HepG2 (cell line): ENCODE results near the gene PRCD. TPM values are rescaled to one million over a fixed set of nuclear protein-coding genes. Genes with fewer than 3 reads are reported as not detected.

Experiments
- CHD4 ChIP-seq: fragments of 200-600 bp; sonication (generic); IDR thresholded peaks from 2 replicates; pipeline ENCODE4 v1.7.0; 2017; ENCODE audit warnings: mild to moderate bottlenecking, low read length, borderline replicate concordance
- EED ChIP-seq: sonication (generic); formaldehyde crosslinking; IDR thresholded peaks from 2 replicates; pipeline ENCODE4 v1.5.0; 2020; ENCODE audit warnings: mild to moderate bottlenecking, missing genetic modification reagents
- KLF6 ChIP-seq: IDR thresholded peaks from 2 replicates; pipeline ENCODE4 v1.8.0; 2016; ENCODE audit warnings: missing biosample characterization, missing genetic modification reagents
- MED13 ChIP-seq: sonication (generic); formaldehyde crosslinking; IDR thresholded peaks from 2 replicates; pipeline ENCODE4 v1.5.0; 2020; ENCODE audit warnings: missing genetic modification reagents
- NFE2L1 ChIP-seq: sonication (generic); formaldehyde crosslinking; IDR thresholded peaks from 2 replicates; pipeline ENCODE4 v1.4.0; 2020; ENCODE audit warnings: missing genetic modification reagents, mild to moderate bottlenecking, borderline replicate concordance
- SNRNP70 ChIP-seq: fragments of 200-400 bp; formaldehyde crosslinking; IDR thresholded peaks from 2 replicates; pipeline ENCODE4 v1.6.1; 2017; ENCODE audit warnings: mild to moderate bottlenecking, low read depth, low read length, moderate library complexity
- SP140L ChIP-seq: sonication (generic); formaldehyde crosslinking; IDR thresholded peaks from 2 replicates; pipeline ENCODE4 v1.4.0; 2020; ENCODE audit warnings: missing genetic modification reagents, borderline replicate concordance
- TBX2 ChIP-seq: sonication (generic); formaldehyde crosslinking; IDR thresholded peaks from 2 replicates; pipeline ENCODE4 v1.5.0; 2020; ENCODE audit warnings: missing genetic modification reagents, mild to moderate bottlenecking, borderline replicate concordance
- XRCC5 ChIP-seq: fragments of 200-400 bp; formaldehyde crosslinking; optimal IDR thresholded peaks from 2 replicates; pipeline ENCODE3; 2017; ENCODE audit warnings: mild to moderate bottlenecking, low read length
- ZBTB7B ChIP-seq: sonication (generic); formaldehyde crosslinking; IDR thresholded peaks from 2 replicates; pipeline ENCODE4 v1.4.0; 2020; ENCODE audit warnings: missing genetic modification reagents
- ZNF3 ChIP-seq: IDR thresholded peaks from 2 replicates; pipeline ENCODE4 v1.7.0; 2017; ENCODE audit warnings: inconsistent platforms
- ZNF367 ChIP-seq: sonication (generic); formaldehyde crosslinking; IDR thresholded peaks from 2 replicates; pipeline ENCODE4 v1.4.0; 2020; ENCODE audit warnings: missing genetic modification reagents, borderline replicate concordance
- ZNF563 ChIP-seq: sonication (generic); formaldehyde crosslinking; IDR thresholded peaks from 2 replicates; pipeline ENCODE4 v1.8.0; 2022; ENCODE audit warnings: mild to moderate bottlenecking, moderate library complexity, missing genetic modification reagents
- ZNF878 ChIP-seq: sonication (generic); formaldehyde crosslinking; IDR thresholded peaks from 2 replicates; pipeline ENCODE4 v1.8.1; 2023; ENCODE audit warnings: mild to moderate bottlenecking, missing genetic modification reagents, moderate library complexity
- polyA plus RNA-seq, 8 experiments: library from polyadenylated mRNA; depleted of rRNA in 3 of 8; stranded (reverse) in 7 of 8; unstranded in 1 of 8; fragments of >200 nt; fragmentation: Illumina TruSeq in 4 of 8; extraction: Trizol in 4 of 8; gene quantifications; 2 replicates each; pipeline versions ENCODE4 v1.2.1 to v1.2.3, GENCODE V29; 2011 to 2016; ENCODE audit warnings: low read depth in 4 of 8, missing spikeins in 1 of 8, mixed read lengths in 1 of 8; ENCODE audit not compliant: insufficient read depth in 1 of 8
- total RNA-seq, 5 experiments: library from RNA; depleted of rRNA; stranded (reverse); fragments of >200 nt; fragmentation: Illumina TruSeq; extraction: Trizol; gene quantifications; 2 replicates each; pipeline ENCODE4 v1.2.3, GENCODE V29; 2016; ENCODE audit warnings: low read depth in 1 of 5
- TF ChIP-seq, protein P1 (sequence below): sonication (generic); formaldehyde crosslinking; IDR thresholded peaks from 2 replicates; pipeline ENCODE4 v1.9.0; 2022; ENCODE audit warnings: low read depth, missing genetic modification reagents
- TF ChIP-seq, protein P2 (sequence below): sonication (generic); formaldehyde crosslinking; IDR thresholded peaks from 2 replicates; pipeline ENCODE4 v1.4.0; 2020; ENCODE audit warnings: missing genetic modification reagents
- TF ChIP-seq, protein P3 (sequence below): sonication (generic); formaldehyde crosslinking; IDR thresholded peaks from 2 replicates; pipeline ENCODE4 v1.5.0; 2020; ENCODE audit warnings: missing genetic modification reagents
- TF ChIP-seq, protein P4 (sequence below): sonication (generic); formaldehyde crosslinking; conservative IDR thresholded peaks from 2 replicates; pipeline ENCODE4 v1.4.0; 2020; ENCODE audit warnings: missing genetic modification reagents
- TF ChIP-seq, protein P5 (sequence below): sonication (generic); formaldehyde crosslinking; IDR thresholded peaks from 2 replicates; pipeline ENCODE4 v1.4.0; 2020; ENCODE audit warnings: missing genetic modification reagents, borderline replicate concordance

Gene PRCD
- total and polyA plus RNA-seq, 2 of the 13 experiments (the other 11 are each of a cell fraction or from before 2014, with no cell fraction given): 0.51 TPM; not detected in 1

DNA sequence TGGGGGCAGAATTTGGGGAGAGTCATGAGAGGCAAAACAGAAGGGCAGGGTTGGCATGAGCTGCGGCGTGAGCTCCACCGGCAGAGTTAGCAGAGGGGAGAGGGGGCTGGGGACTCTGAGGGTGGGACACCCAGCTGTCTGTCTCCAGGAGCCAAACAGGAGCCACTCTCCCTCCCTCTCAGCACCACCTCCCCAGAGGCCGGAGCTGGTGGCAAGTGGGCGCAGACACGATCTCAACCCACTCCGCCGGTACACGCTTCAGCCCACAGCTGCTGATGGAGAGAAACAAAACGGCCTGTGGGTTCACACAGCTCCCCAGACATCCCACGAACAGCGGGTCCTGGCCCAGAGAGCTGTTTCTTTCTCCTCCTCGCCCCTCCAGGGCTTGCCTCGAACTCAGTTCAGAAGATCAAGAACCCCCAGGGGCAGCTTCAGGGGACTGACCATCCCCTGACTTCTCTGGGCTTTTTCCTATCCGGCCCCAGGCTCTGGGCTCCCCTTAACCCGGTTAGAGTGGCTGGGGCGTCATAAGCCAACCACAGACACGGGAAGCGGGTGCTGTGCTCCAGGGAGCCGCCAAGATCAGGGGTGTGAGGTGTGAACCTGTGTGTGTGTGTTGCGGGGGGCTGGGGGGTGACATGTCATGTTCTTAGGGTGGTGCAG, 46.2 kb upstream of the PRCD start (continued):
- TF ChIP-seq, protein P1, sequence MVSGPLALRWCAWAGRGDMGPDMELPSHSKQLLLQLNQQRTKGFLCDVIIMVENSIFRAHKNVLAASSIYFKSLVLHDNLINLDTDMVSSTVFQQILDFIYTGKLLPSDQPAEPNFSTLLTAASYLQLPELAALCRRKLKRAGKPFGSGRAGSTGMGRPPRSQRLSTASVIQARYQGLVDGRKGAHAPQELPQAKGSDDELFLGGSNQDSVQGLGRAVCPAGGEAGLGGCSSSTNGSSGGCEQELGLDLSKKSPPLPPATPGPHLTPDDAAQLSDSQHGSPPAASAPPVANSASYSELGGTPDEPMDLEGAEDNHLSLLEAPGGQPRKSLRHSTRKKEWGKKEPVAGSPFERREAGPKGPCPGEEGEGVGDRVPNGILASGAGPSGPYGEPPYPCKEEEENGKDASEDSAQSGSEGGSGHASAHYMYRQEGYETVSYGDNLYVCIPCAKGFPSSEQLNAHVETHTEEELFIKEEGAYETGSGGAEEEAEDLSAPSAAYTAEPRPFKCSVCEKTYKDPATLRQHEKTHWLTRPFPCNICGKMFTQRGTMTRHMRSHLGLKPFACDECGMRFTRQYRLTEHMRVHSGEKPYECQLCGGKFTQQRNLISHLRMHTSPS (CRISPR knock-in tag): no peak
- no peak for TF ChIP-seq MED13 (CRISPR knock-in tag)
- TF ChIP-seq KLF6 (CRISPR knock-in tag): no peak
- TF ChIP-seq NFE2L1 (CRISPR knock-in tag): no peak
- TF ChIP-seq, protein P2, sequence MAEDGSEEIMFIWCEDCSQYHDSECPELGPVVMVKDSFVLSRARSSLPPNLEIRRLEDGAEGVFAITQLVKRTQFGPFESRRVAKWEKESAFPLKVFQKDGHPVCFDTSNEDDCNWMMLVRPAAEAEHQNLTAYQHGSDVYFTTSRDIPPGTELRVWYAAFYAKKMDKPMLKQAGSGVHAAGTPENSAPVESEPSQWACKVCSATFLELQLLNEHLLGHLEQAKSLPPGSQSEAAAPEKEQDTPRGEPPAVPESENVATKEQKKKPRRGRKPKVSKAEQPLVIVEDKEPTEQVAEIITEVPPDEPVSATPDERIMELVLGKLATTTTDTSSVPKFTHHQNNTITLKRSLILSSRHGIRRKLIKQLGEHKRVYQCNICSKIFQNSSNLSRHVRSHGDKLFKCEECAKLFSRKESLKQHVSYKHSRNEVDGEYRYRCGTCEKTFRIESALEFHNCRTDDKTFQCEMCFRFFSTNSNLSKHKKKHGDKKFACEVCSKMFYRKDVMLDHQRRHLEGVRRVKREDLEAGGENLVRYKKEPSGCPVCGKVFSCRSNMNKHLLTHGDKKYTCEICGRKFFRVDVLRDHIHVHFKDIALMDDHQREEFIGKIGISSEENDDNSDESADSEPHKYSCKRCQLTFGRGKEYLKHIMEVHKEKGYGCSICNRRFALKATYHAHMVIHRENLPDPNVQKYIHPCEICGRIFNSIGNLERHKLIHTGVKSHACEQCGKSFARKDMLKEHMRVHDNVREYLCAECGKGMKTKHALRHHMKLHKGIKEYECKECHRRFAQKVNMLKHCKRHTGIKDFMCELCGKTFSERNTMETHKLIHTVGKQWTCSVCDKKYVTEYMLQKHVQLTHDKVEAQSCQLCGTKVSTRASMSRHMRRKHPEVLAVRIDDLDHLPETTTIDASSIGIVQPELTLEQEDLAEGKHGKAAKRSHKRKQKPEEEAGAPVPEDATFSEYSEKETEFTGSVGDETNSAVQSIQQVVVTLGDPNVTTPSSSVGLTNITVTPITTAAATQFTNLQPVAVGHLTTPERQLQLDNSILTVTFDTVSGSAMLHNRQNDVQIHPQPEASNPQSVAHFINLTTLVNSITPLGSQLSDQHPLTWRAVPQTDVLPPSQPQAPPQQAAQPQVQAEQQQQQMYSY (CRISPR knock-in tag): no peak
- no peak for TF ChIP-seq CHD4
- TF ChIP-seq, protein P3, sequence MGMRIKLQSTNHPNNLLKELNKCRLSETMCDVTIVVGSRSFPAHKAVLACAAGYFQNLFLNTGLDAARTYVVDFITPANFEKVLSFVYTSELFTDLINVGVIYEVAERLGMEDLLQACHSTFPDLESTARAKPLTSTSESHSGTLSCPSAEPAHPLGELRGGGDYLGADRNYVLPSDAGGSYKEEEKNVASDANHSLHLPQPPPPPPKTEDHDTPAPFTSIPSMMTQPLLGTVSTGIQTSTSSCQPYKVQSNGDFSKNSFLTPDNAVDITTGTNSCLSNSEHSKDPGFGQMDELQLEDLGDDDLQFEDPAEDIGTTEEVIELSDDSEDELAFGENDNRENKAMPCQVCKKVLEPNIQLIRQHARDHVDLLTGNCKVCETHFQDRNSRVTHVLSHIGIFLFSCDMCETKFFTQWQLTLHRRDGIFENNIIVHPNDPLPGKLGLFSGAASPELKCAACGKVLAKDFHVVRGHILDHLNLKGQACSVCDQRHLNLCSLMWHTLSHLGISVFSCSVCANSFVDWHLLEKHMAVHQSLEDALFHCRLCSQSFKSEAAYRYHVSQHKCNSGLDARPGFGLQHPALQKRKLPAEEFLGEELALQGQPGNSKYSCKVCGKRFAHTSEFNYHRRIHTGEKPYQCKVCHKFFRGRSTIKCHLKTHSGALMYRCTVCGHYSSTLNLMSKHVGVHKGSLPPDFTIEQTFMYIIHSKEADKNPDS (CRISPR knock-in tag): 0 out of 2 replicates have a peak, but pooled peaks have one; percentile 48
- TF ChIP-seq, protein P4, sequence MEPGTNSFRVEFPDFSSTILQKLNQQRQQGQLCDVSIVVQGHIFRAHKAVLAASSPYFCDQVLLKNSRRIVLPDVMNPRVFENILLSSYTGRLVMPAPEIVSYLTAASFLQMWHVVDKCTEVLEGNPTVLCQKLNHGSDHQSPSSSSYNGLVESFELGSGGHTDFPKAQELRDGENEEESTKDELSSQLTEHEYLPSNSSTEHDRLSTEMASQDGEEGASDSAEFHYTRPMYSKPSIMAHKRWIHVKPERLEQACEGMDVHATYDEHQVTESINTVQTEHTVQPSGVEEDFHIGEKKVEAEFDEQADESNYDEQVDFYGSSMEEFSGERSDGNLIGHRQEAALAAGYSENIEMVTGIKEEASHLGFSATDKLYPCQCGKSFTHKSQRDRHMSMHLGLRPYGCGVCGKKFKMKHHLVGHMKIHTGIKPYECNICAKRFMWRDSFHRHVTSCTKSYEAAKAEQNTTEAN (CRISPR knock-in tag): no peak
- TF ChIP-seq ZNF3 (CRISPR knock-in tag): no peak
- TF ChIP-seq, protein P5, sequence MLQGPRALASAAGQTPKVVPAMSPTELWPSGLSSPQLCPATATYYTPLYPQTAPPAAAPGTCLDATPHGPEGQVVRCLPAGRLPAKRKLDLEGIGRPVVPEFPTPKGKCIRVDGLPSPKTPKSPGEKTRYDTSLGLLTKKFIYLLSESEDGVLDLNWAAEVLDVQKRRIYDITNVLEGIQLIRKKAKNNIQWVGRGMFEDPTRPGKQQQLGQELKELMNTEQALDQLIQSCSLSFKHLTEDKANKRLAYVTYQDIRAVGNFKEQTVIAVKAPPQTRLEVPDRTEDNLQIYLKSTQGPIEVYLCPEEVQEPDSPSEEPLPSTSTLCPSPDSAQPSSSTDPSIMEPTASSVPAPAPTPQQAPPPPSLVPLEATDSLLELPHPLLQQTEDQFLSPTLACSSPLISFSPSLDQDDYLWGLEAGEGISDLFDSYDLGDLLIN (CRISPR knock-in tag): no peak
- no peak for TF ChIP-seq SP140L (CRISPR knock-in tag)
- no peak for TF ChIP-seq ZNF367 (CRISPR knock-in tag)
- 0 out of 2 replicates have a peak, but pooled peaks have one; percentile 0 for TF ChIP-seq TBX2
- no peak for TF ChIP-seq XRCC5
- TF ChIP-seq ZBTB7B: no peak
- TF ChIP-seq ZNF563: no peak
- TF ChIP-seq SNRNP70: no peak
- TF ChIP-seq EED (CRISPR knock-in tag): 0 out of 2 replicates have a peak, but pooled peaks have one; percentile 25
- no peak for TF ChIP-seq ZNF878 (CRISPR knock-in tag)
